HepG2 (cell line): ENCODE results near the gene LAMP2. TPM values are rescaled to one million over a fixed set of nuclear protein-coding genes. Genes with fewer than 3 reads are reported as not detected.

Source experiments
- ELF1 ChIP-seq: sonication (generic); formaldehyde crosslinking; IDR thresholded peaks from 2 replicates; pipeline ENCODE4 v1.4.0; 2020; ENCODE audit warnings: missing genetic modification reagents
- ETV5 ChIP-seq: IDR thresholded peaks from 2 replicates; pipeline ENCODE4 v1.6.1; 2018; ENCODE audit warnings: missing biosample characterization, missing genetic modification reagents, inconsistent platforms, borderline replicate concordance
- FOXA3 ChIP-seq: IDR thresholded peaks from 2 replicates; pipeline ENCODE4 v1.6.1; 2016; ENCODE audit warnings: missing genetic modification reagents, missing compliant biosample characterization
- IKZF5 ChIP-seq: IDR thresholded peaks from 2 replicates; pipeline ENCODE4 v1.6.1; 2018; ENCODE audit warnings: missing genetic modification reagents, mild to moderate bottlenecking, missing compliant biosample characterization
- IRF2 ChIP-seq: IDR thresholded peaks from 2 replicates; pipeline ENCODE4 v1.6.1; 2018; ENCODE audit warnings: missing genetic modification reagents, missing compliant biosample characterization
- JARID2 ChIP-seq: sonication (generic); formaldehyde crosslinking; IDR thresholded peaks from 2 replicates; pipeline ENCODE4 v1.8.1; 2023; ENCODE audit warnings: missing genetic modification reagents, inconsistent platforms; ENCODE audit not compliant: insufficient replicate concordance
- MATR3 ChIP-seq: sonication (generic); formaldehyde crosslinking; IDR thresholded peaks from 2 replicates; pipeline ENCODE4 v1.4.0; 2020; ENCODE audit warnings: missing genetic modification reagents
- PHF8 ChIP-seq: sonication (generic); formaldehyde crosslinking; IDR thresholded peaks from 2 replicates; pipeline ENCODE4 v1.5.0; 2020; ENCODE audit warnings: missing genetic modification reagents
- RBFOX2 ChIP-seq: fragments of 200-400 bp; formaldehyde crosslinking; IDR thresholded peaks from 2 replicates; pipeline ENCODE4 v1.6.1; 2017; ENCODE audit warnings: low read depth, mild to moderate bottlenecking, low read length
- SNAPC5 ChIP-seq: sonication (generic); formaldehyde crosslinking; IDR thresholded peaks from 2 replicates; pipeline ENCODE4 v1.8.1; 2023; ENCODE audit warnings: mild to moderate bottlenecking, missing genetic modification reagents, borderline replicate concordance
- SP5 ChIP-seq: IDR thresholded peaks from 2 replicates; pipeline ENCODE4 v1.6.1; 2016; ENCODE audit warnings: low read depth, borderline replicate concordance
- ZNF142 ChIP-seq: sonication (generic); formaldehyde crosslinking; IDR thresholded peaks from 2 replicates; pipeline ENCODE4 v1.4.0; 2020; ENCODE audit warnings: missing genetic modification reagents
- ZNF33A ChIP-seq: sonication (generic); formaldehyde crosslinking; IDR thresholded peaks from 2 replicates; pipeline ENCODE4 v1.5.1; 2020; ENCODE audit warnings: missing genetic modification reagents, mild to moderate bottlenecking, moderate library complexity, borderline replicate concordance
- ZNF350 ChIP-seq: sonication (generic); formaldehyde crosslinking; IDR thresholded peaks from 2 replicates; pipeline ENCODE4 v1.4.0; 2020; ENCODE audit warnings: mild to moderate bottlenecking, low read depth, missing genetic modification reagents, borderline replicate concordance
- ZNF501 ChIP-seq: sonication (generic); formaldehyde crosslinking; IDR thresholded peaks from 2 replicates; pipeline ENCODE4 v1.5.1; 2020; ENCODE audit warnings: mild to moderate bottlenecking, moderate library complexity, missing genetic modification reagents
- ZNF547 ChIP-seq: sonication (generic); formaldehyde crosslinking; IDR thresholded peaks from 2 replicates; pipeline ENCODE4 v1.5.1; 2020; ENCODE audit warnings: mild to moderate bottlenecking, missing genetic modification reagents
- ZSCAN30 ChIP-seq: sonication (generic); formaldehyde crosslinking; IDR thresholded peaks from 2 replicates; pipeline ENCODE4 v1.5.0; 2020; ENCODE audit warnings: mild to moderate bottlenecking, missing genetic modification reagents
- polyA plus RNA-seq, 8 experiments: library from polyadenylated mRNA; depleted of rRNA in 3 of 8; stranded (reverse) in 7 of 8; unstranded in 1 of 8; fragments of >200 nt; fragmentation: Illumina TruSeq in 4 of 8; extraction: Trizol in 4 of 8; gene quantifications; 2 replicates each; pipeline versions ENCODE4 v1.2.1 to v1.2.3, GENCODE V29; 2011 to 2016; ENCODE audit warnings: low read depth in 4 of 8, missing spikeins in 1 of 8, mixed read lengths in 1 of 8; ENCODE audit not compliant: insufficient read depth in 1 of 8
- total RNA-seq, 5 experiments: library from RNA; depleted of rRNA; stranded (reverse); fragments of >200 nt; fragmentation: Illumina TruSeq; extraction: Trizol; gene quantifications; 2 replicates each; pipeline ENCODE4 v1.2.3, GENCODE V29; 2016; ENCODE audit warnings: low read depth in 1 of 5
- TF ChIP-seq, protein P1 (sequence below): sonication (generic); formaldehyde crosslinking; IDR thresholded peaks from 2 replicates; pipeline ENCODE4 v1.5.0; 2020; ENCODE audit warnings: mild to moderate bottlenecking, missing genetic modification reagents

The LAMP2 gene
- total and polyA plus RNA-seq, 2 of the 13 experiments (the other 11 are each of a cell fraction or from before 2014, with no cell fraction given), result 127 to 170 TPM

DNA sequence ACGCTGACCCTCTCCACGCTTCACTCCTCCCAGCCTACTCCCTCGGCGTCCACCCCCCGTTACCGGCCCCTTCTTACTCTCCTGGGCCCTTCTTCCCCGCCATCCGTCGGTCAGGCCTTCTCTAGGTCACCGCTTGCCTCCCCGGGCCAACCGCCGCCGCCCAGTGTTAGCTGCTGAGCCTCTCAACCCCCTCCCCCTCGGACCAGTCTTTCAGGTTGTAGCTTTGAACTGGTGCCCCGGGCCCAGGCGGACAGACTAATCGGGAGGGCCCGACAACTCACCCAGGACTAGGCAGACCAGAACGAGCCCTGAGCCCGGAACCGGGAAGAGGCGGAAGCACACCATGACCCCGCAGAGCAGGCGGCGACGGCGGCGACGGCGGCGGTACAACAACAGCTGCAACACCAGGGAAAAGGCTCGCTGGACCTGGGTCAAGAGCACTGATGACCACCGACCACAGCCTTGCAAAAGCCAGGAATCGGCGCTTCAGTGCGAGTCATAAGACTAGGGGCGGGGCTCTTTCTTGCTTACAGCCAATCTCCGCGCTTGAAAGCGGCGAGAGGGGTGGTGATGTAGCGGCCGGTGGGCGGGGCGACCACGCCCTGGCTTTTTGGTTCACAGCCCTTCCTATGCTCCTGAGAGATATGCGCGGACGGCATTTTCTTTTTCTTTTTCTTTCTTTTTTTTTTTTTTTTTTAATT, at the start of gene LAMP2 (continued):
- TF ChIP-seq ZNF142 (CRISPR knock-in tag), result peak; percentile 99
- no peak for TF ChIP-seq MATR3 (CRISPR knock-in tag)
- TF ChIP-seq SNAPC5, result no peak
- TF ChIP-seq ZNF501 (CRISPR knock-in tag), result peak; percentile 58; the same call in 1 of the 2 replicates
- no peak for TF ChIP-seq ZNF33A (CRISPR knock-in tag)
- peak; percentile 32; the same call in 1 of the 2 replicates for TF ChIP-seq ZNF350
- peak; percentile 39; the same call in 1 of the 2 replicates for TF ChIP-seq SP5 (CRISPR knock-in tag)
- TF ChIP-seq FOXA3 (CRISPR knock-in tag), result 0 out of 2 replicates have a peak, but pooled peaks have one; percentile 17
- TF ChIP-seq IRF2 (CRISPR knock-in tag), result 0 out of 2 replicates have a peak, but pooled peaks have one; percentile 40
- TF ChIP-seq ZSCAN30 (CRISPR knock-in tag), result 0 out of 2 replicates have a peak, but pooled peaks have one; percentile 39
- no peak for TF ChIP-seq JARID2
- peak; percentile 57 for TF ChIP-seq ELF1 (CRISPR knock-in tag)
- TF ChIP-seq ETV5 (CRISPR knock-in tag), result peak; percentile 32; the same call in 1 of the 2 replicates
- TF ChIP-seq ZNF547 (CRISPR knock-in tag), result no peak
- TF ChIP-seq IKZF5 (CRISPR knock-in tag), result 0 out of 2 replicates have a peak, but pooled peaks have one; percentile 46
- TF ChIP-seq, protein P1, sequence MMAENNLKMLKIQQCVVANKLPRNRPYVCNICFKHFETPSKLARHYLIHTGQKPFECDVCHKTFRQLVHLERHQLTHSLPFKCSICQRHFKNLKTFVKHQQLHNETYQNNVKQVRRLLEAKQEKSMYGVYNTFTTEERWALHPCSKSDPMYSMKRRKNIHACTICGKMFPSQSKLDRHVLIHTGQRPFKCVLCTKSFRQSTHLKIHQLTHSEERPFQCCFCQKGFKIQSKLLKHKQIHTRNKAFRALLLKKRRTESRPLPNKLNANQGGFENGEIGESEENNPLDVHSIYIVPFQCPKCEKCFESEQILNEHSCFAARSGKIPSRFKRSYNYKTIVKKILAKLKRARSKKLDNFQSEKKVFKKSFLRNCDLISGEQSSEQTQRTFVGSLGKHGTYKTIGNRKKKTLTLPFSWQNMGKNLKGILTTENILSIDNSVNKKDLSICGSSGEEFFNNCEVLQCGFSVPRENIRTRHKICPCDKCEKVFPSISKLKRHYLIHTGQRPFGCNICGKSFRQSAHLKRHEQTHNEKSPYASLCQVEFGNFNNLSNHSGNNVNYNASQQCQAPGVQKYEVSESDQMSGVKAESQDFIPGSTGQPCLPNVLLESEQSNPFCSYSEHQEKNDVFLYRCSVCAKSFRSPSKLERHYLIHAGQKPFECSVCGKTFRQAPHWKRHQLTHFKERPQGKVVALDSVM (CRISPR knock-in tag), result peak; percentile 50; the same call in 1 of the 2 replicates
- TF ChIP-seq PHF8, result peak; percentile 82
- peak; percentile 85 for TF ChIP-seq RBFOX2
